CD4-positive, CD25-positive, alpha-beta regulatory T cell (primary cell): ENCODE data around the gene NINJ2. TPM values are rescaled to one million over a fixed set of nuclear protein-coding genes. Genes with fewer than 3 reads are reported as not detected.

Experiments
- ATAC-seq, 2 donors: fragments of 150-1000 bp; cut with Tn5 transposase; one replicate each; pipeline ENCODE4 v1.10.0; 2021; ENCODE audit warnings: low read depth in 2 of 2, moderate number of reproducible peaks in 2 of 2, moderate library complexity in 1 of 2
- DNase-seq, 3 donors: peaks; one replicate each; pipeline versions ENCODE4 v3.0.0 to v3.0.0-alpha.2; 2012 to 2022; ENCODE audit warnings: mixed read lengths in 1 of 3
- H3K27ac ChIP-seq: one replicate; pipeline ENCODE4 v1.7.0; 2013; ENCODE audit warnings: mild to moderate bottlenecking, low read length; ENCODE audit not compliant: insufficient read depth, poor library complexity, severe bottlenecking
- H3K27me3 ChIP-seq: one replicate; pipeline ENCODE4 v1.7.0; 2013; ENCODE audit warnings: low read length; ENCODE audit not compliant: control insufficient read depth, insufficient read depth
- H3K36me3 ChIP-seq: one replicate; pipeline ENCODE4 v1.7.0; 2013; ENCODE audit warnings: mild to moderate bottlenecking, low read length, moderate library complexity; ENCODE audit not compliant: control insufficient read depth, insufficient read depth
- H3K4me1 ChIP-seq: 2 replicates; pipeline ENCODE4 v1.7.0; 2013; ENCODE audit warnings: mild to moderate bottlenecking, low read length; ENCODE audit not compliant: insufficient read depth, control insufficient read depth, poor library complexity, severe bottlenecking
- H3K4me3 ChIP-seq: one replicate; pipeline ENCODE4 v1.7.0; 2013; ENCODE audit warnings: low read depth, mild to moderate bottlenecking, low read length, moderate library complexity
- H3K9me3 ChIP-seq, 2 experiments: 1 replicate in 1 of 2; 2 replicates in 1 of 2; pipeline ENCODE4 v1.7.0; 2013; ENCODE audit warnings: low read length in 2 of 2, mild to moderate bottlenecking in 1 of 2, moderate library complexity in 1 of 2; ENCODE audit not compliant: control insufficient read depth in 2 of 2
- H3K27ac Mint-ChIP-seq, 3 donors: one replicate each; pipeline ENCODE4 v1.8.0; 2020 to 2022; ENCODE audit warnings: mild to moderate bottlenecking in 3 of 3, mixed read lengths in 3 of 3, moderate library complexity in 2 of 3
- H3K27me3 Mint-ChIP-seq: one replicate; pipeline ENCODE4 v1.8.0; 2022; ENCODE audit warnings: mild to moderate bottlenecking, mixed read lengths
- H3K36me3 Mint-ChIP-seq: one replicate; pipeline ENCODE4 v1.8.0; 2020; ENCODE audit warnings: mixed read lengths
- H3K4me1 Mint-ChIP-seq, 4 donors: one replicate each; pipeline ENCODE4 v1.8.0; 2020 to 2022; ENCODE audit warnings: mixed read lengths in 4 of 4, mild to moderate bottlenecking in 1 of 4
- H3K4me3 Mint-ChIP-seq, 4 donors: one replicate each; pipeline ENCODE4 v1.8.0; 2020 to 2022; ENCODE audit warnings: mild to moderate bottlenecking in 4 of 4, mixed read lengths in 4 of 4, moderate library complexity in 3 of 4
- H3K9me3 Mint-ChIP-seq, 7 donors: one replicate each; pipeline ENCODE4 v1.8.0; 2020 to 2022; ENCODE audit warnings: mixed read lengths in 7 of 7, mild to moderate bottlenecking in 3 of 7, moderate library complexity in 2 of 7
- polyA plus RNA-seq, 4 donors: library from polyadenylated mRNA; unstranded; fragments of 300-500 nt; fragmentation: Illumina TruSeq; gene quantifications; one replicate each; pipeline ENCODE4 v1.2.3, GENCODE V29; 2021
- total RNA-seq: library from RNA; stranded (reverse); gene quantifications from one replicate; pipeline ENCODE4 v1.2.3, GENCODE V29; 2022

Gene NINJ2
- total and polyA plus RNA-seq, 5 donors from 2014 or later, result 16.8 to 170 (median 125) TPM

GRCh38 chr12:659090-659683 is 4.1 kb downstream of the NINJ2 start:
- Histone ChIP-seq H3K27ac (no peak overlapping the region), H3K27me3 (no peaks in the 10 kb centered on the region), H3K4me1 (peaks cover 52% of the 10 kb centered on the region), H3K9me3 (no peaks in the 10 kb centered on the region), H3K4me3 (no peak overlapping the region), H3K36me3 (no peaks in the 10 kb centered on the region)
- Mint-ChIP-seq H3K27me3 (no peaks in the 10 kb centered on the region), H3K27ac (peak overlapping the region; percentile 14 to 65 (median 31)), H3K4me1 (peaks cover 25 to 59% (median 36%) of the 10 kb centered on the region in 4 donors), H3K4me3 (peak overlapping the region in 3 of 4 donors; percentile 43 to 70 (median 70)), H3K36me3 (no peaks in the 10 kb centered on the region), H3K9me3 (no peaks in the 10 kb centered on the region)
- no peak for ATAC-seq
- DNase-seq, result no peak

GRCh38 chr12:650983-651382 is 12.3 kb downstream of the NINJ2 start:
- no peak overlapping the region for H3K4me3 Mint-ChIP-seq
- H3K4me1 ChIP-seq, result no peaks in the 10 kb centered on the region
- DNase-seq (peak in 1 of 3 donors; percentile 23), ATAC-seq (no peak)
- peaks cover 13 to 48% (median 28%) of the 10 kb centered on the region in 4 donors for H3K4me1 Mint-ChIP-seq
- peaks cover 0 to 2% (median 0%) of the 10 kb centered on the region in 7 donors for H3K9me3 Mint-ChIP-seq
- no peaks in the 10 kb centered on the region for H3K27me3 ChIP-seq
- no peaks in the 10 kb centered on the region for H3K9me3 ChIP-seq
- no peak overlapping the region for H3K4me3 ChIP-seq
- no peak overlapping the region for H3K27ac ChIP-seq
- H3K27me3 Mint-ChIP-seq, result no peaks in the 10 kb centered on the region
- H3K36me3 Mint-ChIP-seq, result no peaks in the 10 kb centered on the region
- H3K36me3 ChIP-seq, result no peaks in the 10 kb centered on the region
- H3K27ac Mint-ChIP-seq, result peak overlapping the region in 1 of 3 donors; percentile 75

- Histone ChIP-seq H3K4me3 (no peak overlapping the region), H3K27me3 (no peaks in the 10 kb centered on the region), H3K9me3 (no peaks in the 10 kb centered on the region), H3K4me1 (peaks cover 22% of the 10 kb centered on the region), H3K36me3 (no peaks in the 10 kb centered on the region), H3K27ac (peak overlapping the region; percentile 29)
- H3K27ac Mint-ChIP-seq, result peak overlapping the region; percentile 81 to 97 (median 95)
- H3K9me3 Mint-ChIP-seq, result peaks cover 0 to 2% (median 0%) of the 10 kb centered on the region in 7 donors
- H3K4me3 Mint-ChIP-seq, result peak overlapping the region in 2 of 4 donors; percentile 51 to 89
- no peaks in the 10 kb centered on the region for H3K36me3 Mint-ChIP-seq
- peaks cover 22 to 49% (median 39%) of the 10 kb centered on the region in 4 donors for H3K4me1 Mint-ChIP-seq
- DNase-seq (no peak), ATAC-seq (no peak)
- H3K27me3 Mint-ChIP-seq, result no peaks in the 10 kb centered on the region
Observed at GRCh38 chr12:647385-648085, 15.7 kb downstream of the NINJ2 start.

GRCh38 chr12:646442-647384 is 16.5 kb downstream of the NINJ2 start:
- H3K27ac Mint-ChIP-seq, result peak overlapping the region; percentile 81 to 97 (median 95)
- Histone ChIP-seq H3K4me3 (no peak overlapping the region), H3K4me1 (peaks cover 30% of the 10 kb centered on the region), H3K27me3 (no peaks in the 10 kb centered on the region), H3K27ac (peak overlapping the region; percentile 29), H3K36me3 (no peaks in the 10 kb centered on the region), H3K9me3 (no peaks in the 10 kb centered on the region)
- H3K4me3 Mint-ChIP-seq, result peak overlapping the region in 2 of 4 donors; percentile 51 to 89
- ATAC-seq, result no peak
- no peaks in the 10 kb centered on the region for H3K27me3 Mint-ChIP-seq
- H3K9me3 Mint-ChIP-seq, result peaks cover 0 to 1% (median 0%) of the 10 kb centered on the region in 7 donors
- peaks cover 16 to 55% (median 38%) of the 10 kb centered on the region in 4 donors for H3K4me1 Mint-ChIP-seq
- H3K36me3 Mint-ChIP-seq, result no peaks in the 10 kb centered on the region
- no peak for DNase-seq

GRCh38 chr12:645563-646071 is 17.6 kb downstream of the NINJ2 start:
- DNase-seq (no peak), ATAC-seq (no peak)
- H3K27ac ChIP-seq, result peak overlapping the region; percentile 94
- no peaks in the 10 kb centered on the region for H3K9me3 ChIP-seq
- no peaks in the 10 kb centered on the region for H3K27me3 Mint-ChIP-seq
- H3K4me1 Mint-ChIP-seq, result peaks cover 11 to 58% (median 36%) of the 10 kb centered on the region in 4 donors
- H3K4me3 Mint-ChIP-seq, result peak overlapping the region in 2 of 4 donors; percentile 43 to 95
- H3K4me3 ChIP-seq, result no peak overlapping the region
- no peaks in the 10 kb centered on the region for H3K27me3 ChIP-seq
- H3K36me3 ChIP-seq, result no peaks in the 10 kb centered on the region
- no peaks in the 10 kb centered on the region for H3K36me3 Mint-ChIP-seq
- H3K4me1 ChIP-seq, result peaks cover 39% of the 10 kb centered on the region
- H3K9me3 Mint-ChIP-seq, result peaks cover 0 to 1% (median 0%) of the 10 kb centered on the region in 7 donors
- H3K27ac Mint-ChIP-seq, result peak overlapping the region; percentile 17 to 97 (median 72)

GRCh38 chr12:644818-645552 is 18.3 kb downstream of the NINJ2 start:
- H3K9me3 ChIP-seq, result no peaks in the 10 kb centered on the region
- H3K4me3 Mint-ChIP-seq, result peak overlapping the region; percentile 92 to 97 (median 94)
- H3K27me3 Mint-ChIP-seq, result no peaks in the 10 kb centered on the region
- H3K36me3 Mint-ChIP-seq, result no peaks in the 10 kb centered on the region
- DNase-seq (no peak), ATAC-seq (no peak)
- H3K27ac ChIP-seq, result peak overlapping the region; percentile 94
- peaks cover 45% of the 10 kb centered on the region for H3K4me1 ChIP-seq
- peaks cover 13 to 63% (median 40%) of the 10 kb centered on the region in 4 donors for H3K4me1 Mint-ChIP-seq
- no peak overlapping the region for H3K4me3 ChIP-seq
- peak overlapping the region; percentile 93 to 98 (median 97) for H3K27ac Mint-ChIP-seq
- no peaks in the 10 kb centered on the region for H3K27me3 ChIP-seq
- H3K9me3 Mint-ChIP-seq, result peaks cover 0 to 1% (median 0%) of the 10 kb centered on the region in 7 donors
- no peaks in the 10 kb centered on the region for H3K36me3 ChIP-seq

GRCh38 chr12:644303-644639 is 19.0 kb downstream of the NINJ2 start:
- Mint-ChIP-seq H3K4me1 (peaks cover 20 to 70% (median 45%) of the 10 kb centered on the region in 4 donors), H3K27ac (peak overlapping the region; percentile 1 to 98 (median 97)), H3K4me3 (peak overlapping the region; percentile 92 to 97 (median 94)), H3K27me3 (no peaks in the 10 kb centered on the region), H3K36me3 (no peaks in the 10 kb centered on the region), H3K9me3 (peaks cover 0 to 1% (median 0%) of the 10 kb centered on the region in 7 donors)
- Histone ChIP-seq H3K27ac (peak overlapping the region; percentile 94), H3K27me3 (no peaks in the 10 kb centered on the region), H3K36me3 (no peaks in the 10 kb centered on the region), H3K4me1 (peaks cover 52% of the 10 kb centered on the region), H3K4me3 (peak overlapping the region; percentile 81), H3K9me3 (no peaks in the 10 kb centered on the region)
- no peak for DNase-seq
- ATAC-seq, result no peak
